Motor neuron (in vitro differentiated cells): ENCODE results near the gene PCED1A. TPM values are rescaled to one million over a fixed set of nuclear protein-coding genes. Genes with fewer than 3 reads are reported as not detected.
"Not testable (repeated sequence)": the region's sequence is repeated elsewhere in the genome, so short reads cannot be mapped to it uniquely, and the experiment has no call there.

ENCODE experiments used
- ATAC-seq, 8 experiments: fragments of 200-7000 bp; cut with Tn5 transposase; replicated peaks in 6 of 8; 2 replicates each; pipeline ENCODE4 v1.8.0; 2021; ENCODE audit warnings: mild to moderate bottlenecking in 8 of 8, moderate library complexity in 8 of 8
- H3K27ac ChIP-seq, 2 donors: fragments of 250-450 bp; sonication (Bioruptor Pico); 2 replicates each; pipeline ENCODE4 v1.9.0; 2021; ENCODE audit warnings: antibody characterized with exemption in 2 of 2, mild to moderate bottlenecking in 2 of 2, moderate library complexity in 1 of 2
- H3K4me1 ChIP-seq, 2 donors: fragments of 250-450 bp; sonication (Bioruptor Pico); replicated peaks in 1 of 2; 2 replicates each; pipeline ENCODE4 v1.6.1; 2021; ENCODE audit warnings: antibody characterized with exemption in 2 of 2, mild to moderate bottlenecking in 2 of 2, moderate library complexity in 1 of 2
- H3K4me3 ChIP-seq, 5 donors: fragments of 250-450 bp; sonication (Bioruptor Pico); 2 replicates each; pipeline ENCODE4 v1.9.0; 2021; ENCODE audit warnings: antibody characterized with exemption in 5 of 5, mild to moderate bottlenecking in 5 of 5, moderate library complexity in 4 of 5
- WGBS, 10 experiments: fragments of 450-650 bp; shearing (Covaris generic); methylation state at CpG; one replicate each; pipeline ENCODE4 v1.0.0; 2022; 5-methylcytosine and 5-hydroxymethylcytosine counted together
- in situ Hi-C, 9 experiments: fragments of 400-800 bp; cut with MboI; loops; one replicate each; pipeline ENCODE4 v1.15.0; 2021; ENCODE audit warnings: low sequenced_read_pairs in 9 of 9, low pct_unique_long_range_greater_than_20kb in 2 of 9; ENCODE audit not compliant: unreplicated experiment in 9 of 9
- total RNA-seq, 8 experiments: library from RNA; unstranded; fragments of 300-600 nt; gene quantifications; 2 replicates each; pipeline versions ENCODE4 v1.2.3 to v1.2.4, GENCODE V29; 2022

The PCED1A gene
- total RNA-seq, 8 experiments from 2014 or later: 24.5 to 49.6 (median 33.7) TPM

- in situ Hi-C loops: no loop called here
- Histone ChIP-seq H3K4me3 (no peak overlapping the region), H3K27ac (no peak overlapping the region), H3K4me1 (peaks cover 6% of the 10 kb centered on the region in 2 donors)
- ATAC-seq: no peak
- 70 to 100% (median 91%) methylated on average over 1 to 4 of the region's 6 CpGs; no CpG with 5 or more reads in 5 of the 10 experiments for WGBS, 10 experiments
Observed at GRCh38 chr20:2835331-2835796, 5.1 kb downstream of the PCED1A start.

GRCh38 chr20:2834401-2835110 is 5.9 kb downstream of the PCED1A start:
- Histone ChIP-seq H3K4me3 (no peak overlapping the region), H3K27ac (no peak overlapping the region), H3K4me1 (peaks cover 0 to 2% of the 10 kb centered on the region in 2 donors)
- 88 to 100% (median 92%) methylated on average over 1 to 13 of the region's 14 CpGs; no CpG with 5 or more reads in 1 of the 10 experiments for WGBS, 10 experiments
- in situ Hi-C loops: no loop called here
- ATAC-seq: no peak

GRCh38 chr20:2833761-2834160 is 6.7 kb downstream of the PCED1A start:
- ATAC-seq: no peak
- Histone ChIP-seq H3K27ac (no peak overlapping the region), H3K4me3 (no peak overlapping the region), H3K4me1 (no peaks in the 10 kb centered on the region)
- in situ Hi-C loops: no loop called here
- WGBS, 10 experiments: 60 to 100% (median 95%) methylated on average over 1 of the region's 1 CpG; no CpG with 5 or more reads in 2 of the 10 experiments

GRCh38 chr20:2831206-2831605 is 9.2 kb downstream of the PCED1A start:
- in situ Hi-C loops, ATAC-seq, H3K4me1 ChIP-seq, H3K4me3 ChIP-seq, H3K27ac ChIP-seq: not testable (repeated sequence)
- WGBS, 10 experiments: 17 to 98% (median 73%) methylated on average over 1 to 7 of the region's 7 CpGs; no CpG with 5 or more reads in 1 of the 10 experiments

GRCh38 chr20:2829376-2829775 is 11.1 kb downstream of the PCED1A start:
- Histone ChIP-seq H3K4me3 (no peak overlapping the region), H3K4me1 (no peaks in the 10 kb centered on the region), H3K27ac (no peak overlapping the region)
- 10 to 63% (median 54%) methylated on average over 1 to 6 of the region's 6 CpGs; no CpG with 5 or more reads in 1 of the 10 experiments for WGBS, 10 experiments
- no peak for ATAC-seq
- in situ Hi-C loops: no loop called here

GRCh38 chr20:2826655-2827054 is 13.8 kb downstream of the PCED1A start:
- Histone ChIP-seq H3K4me3 (no peak overlapping the region), H3K27ac (no peak overlapping the region), H3K4me1 (no peaks in the 10 kb centered on the region)
- ATAC-seq: no peak
- in situ Hi-C loops: no loop called here
- 55 to 83% (median 68%) methylated on average over 1 to 4 of the region's 4 CpGs for WGBS, 10 experiments

- in situ Hi-C loops: no loop called here
- ATAC-seq: no peak
- Histone ChIP-seq H3K4me3 (no peak overlapping the region), H3K4me1 (no peaks in the 10 kb centered on the region), H3K27ac (no peak overlapping the region)
- 80 to 100% (median 100%) methylated on average over 1 to 2 of the region's 2 CpGs; no CpG with 5 or more reads in 4 of the 10 experiments for WGBS, 10 experiments
Observed at GRCh38 chr20:2825761-2826160, 14.7 kb downstream of the PCED1A start.

GRCh38 chr20:2822073-2822472 is 18.4 kb downstream of the PCED1A start:
- H3K4me1 ChIP-seq: no peaks in the 10 kb centered on the region
- ATAC-seq: peak in 3 of 8 experiments; percentile 45 to 76 (median 72)
- in situ Hi-C loops: no loop called here
- no peak overlapping the region for H3K27ac ChIP-seq
- no peak overlapping the region for H3K4me3 ChIP-seq
- WGBS, 10 experiments: 0% methylated on average over 1 of the region's 5 CpGs; no CpG with 5 or more reads in 9 of the 10 experiments

- no peak overlapping the region for H3K27ac ChIP-seq
- no peaks in the 10 kb centered on the region for H3K4me1 ChIP-seq
- in situ Hi-C loops: no loop called here
- WGBS, 10 experiments: 0 to 40% (median 4%) methylated on average over 1 to 9 of the region's 68 CpGs; no CpG with 5 or more reads in 7 of the 10 experiments
- ATAC-seq: peak in 3 of 8 experiments; percentile 26 to 47 (median 36)
- no peak overlapping the region for H3K4me3 ChIP-seq
Observed at GRCh38 chr20:2820896-2821869, 19.3 kb downstream of the PCED1A start.

- ATAC-seq: peak in 1 of 8 experiments; percentile 39
- H3K4me1 ChIP-seq: no peaks in the 10 kb centered on the region
- 24 to 76% (median 50%) methylated on average over 1 to 20 of the region's 32 CpGs for WGBS, 10 experiments
- H3K4me3 ChIP-seq: no peak overlapping the region
- H3K27ac ChIP-seq: no peak overlapping the region
- in situ Hi-C loops: no loop called here
Observed at GRCh38 chr20:2820084-2820895, 20.2 kb downstream of the PCED1A start.

GRCh38 chr20:2817891-2818595 is 22.4 kb downstream of the PCED1A start:
- H3K27ac ChIP-seq: no peak overlapping the region
- H3K4me1 ChIP-seq: no peaks in the 10 kb centered on the region
- 0 to 82% (median 60%) methylated on average over 1 to 6 of the region's 7 CpGs; no CpG with 5 or more reads in 1 of the 10 experiments for WGBS, 10 experiments
- H3K4me3 ChIP-seq: no peak overlapping the region
- no peak for ATAC-seq
- in situ Hi-C loops: no loop called here

GRCh38 chr20:2817341-2817726 is 23.1 kb downstream of the PCED1A start:
- no peak for ATAC-seq
- no peaks in the 10 kb centered on the region for H3K4me1 ChIP-seq
- no peak overlapping the region for H3K27ac ChIP-seq
- in situ Hi-C loops: no loop called here
- WGBS, 10 experiments: 63 to 100% (median 92%) methylated on average over 1 to 2 of the region's 2 CpGs; no CpG with 5 or more reads in 6 of the 10 experiments
- H3K4me3 ChIP-seq: no peak overlapping the region
